Measurements from ENCODE around the gene C9orf50.

DNA sequence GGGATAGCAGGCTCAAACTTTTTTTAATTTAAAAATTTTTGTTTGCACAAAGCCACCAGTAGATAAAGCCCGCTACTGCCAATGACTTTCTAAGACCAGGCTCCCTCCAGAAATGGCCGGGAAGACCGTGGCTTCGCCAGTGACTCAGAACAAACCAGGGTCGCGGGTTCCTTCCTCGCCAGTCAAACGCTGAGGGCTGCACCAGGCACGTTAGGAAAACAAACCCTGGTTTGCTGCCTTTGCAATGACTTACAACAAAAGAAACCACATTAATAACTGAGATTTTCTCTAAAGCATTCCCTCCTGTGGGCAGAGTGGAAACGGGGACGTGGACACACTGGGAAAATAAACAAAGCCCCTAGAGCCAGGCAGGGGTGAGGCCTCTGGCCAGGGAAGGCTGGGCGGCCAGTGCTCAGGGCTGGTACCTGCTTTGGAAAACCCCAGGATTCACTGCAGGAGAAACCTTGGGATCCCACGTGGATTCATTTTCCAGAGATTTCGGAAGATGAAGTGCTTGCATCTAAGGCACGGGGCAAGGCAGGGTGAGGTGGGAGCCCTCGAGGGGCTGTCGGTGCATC lies 48.3 kb upstream of the C9orf50 start:
- TF ChIP-seq, protein P1, sequence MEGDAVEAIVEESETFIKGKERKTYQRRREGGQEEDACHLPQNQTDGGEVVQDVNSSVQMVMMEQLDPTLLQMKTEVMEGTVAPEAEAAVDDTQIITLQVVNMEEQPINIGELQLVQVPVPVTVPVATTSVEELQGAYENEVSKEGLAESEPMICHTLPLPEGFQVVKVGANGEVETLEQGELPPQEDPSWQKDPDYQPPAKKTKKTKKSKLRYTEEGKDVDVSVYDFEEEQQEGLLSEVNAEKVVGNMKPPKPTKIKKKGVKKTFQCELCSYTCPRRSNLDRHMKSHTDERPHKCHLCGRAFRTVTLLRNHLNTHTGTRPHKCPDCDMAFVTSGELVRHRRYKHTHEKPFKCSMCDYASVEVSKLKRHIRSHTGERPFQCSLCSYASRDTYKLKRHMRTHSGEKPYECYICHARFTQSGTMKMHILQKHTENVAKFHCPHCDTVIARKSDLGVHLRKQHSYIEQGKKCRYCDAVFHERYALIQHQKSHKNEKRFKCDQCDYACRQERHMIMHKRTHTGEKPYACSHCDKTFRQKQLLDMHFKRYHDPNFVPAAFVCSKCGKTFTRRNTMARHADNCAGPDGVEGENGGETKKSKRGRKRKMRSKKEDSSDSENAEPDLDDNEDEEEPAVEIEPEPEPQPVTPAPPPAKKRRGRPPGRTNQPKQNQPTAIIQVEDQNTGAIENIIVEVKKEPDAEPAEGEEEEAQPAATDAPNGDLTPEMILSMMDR (conservative IDR thresholded peaks at IDR 0.05; ENCODE audit: low read depth in 2 of 2): no peak
- TF ChIP-seq EZH2phosphoT487 (IDR thresholded peaks at IDR 0.05; ENCODE audit: unreplicated experiment) (no peak), EZH2 (IDR thresholded peaks at IDR 0.05; ENCODE audit: low read depth, unreplicated experiment) (no peak)

Data from GM23338 (cell line).